GM12874 (cell line): ENCODE measurements around the gene ASTN2.

Experiments used
- TF ChIP-seq, protein P1 (sequence below): IDR thresholded peaks from 2 replicates; pipeline ENCODE4 v1.5.1; 2011; ENCODE audit warnings: low read depth, mild to moderate bottlenecking, control low read depth, low read length, moderate library complexity; ENCODE audit not compliant: insufficient read depth

The ASTN2 gene

DNA sequence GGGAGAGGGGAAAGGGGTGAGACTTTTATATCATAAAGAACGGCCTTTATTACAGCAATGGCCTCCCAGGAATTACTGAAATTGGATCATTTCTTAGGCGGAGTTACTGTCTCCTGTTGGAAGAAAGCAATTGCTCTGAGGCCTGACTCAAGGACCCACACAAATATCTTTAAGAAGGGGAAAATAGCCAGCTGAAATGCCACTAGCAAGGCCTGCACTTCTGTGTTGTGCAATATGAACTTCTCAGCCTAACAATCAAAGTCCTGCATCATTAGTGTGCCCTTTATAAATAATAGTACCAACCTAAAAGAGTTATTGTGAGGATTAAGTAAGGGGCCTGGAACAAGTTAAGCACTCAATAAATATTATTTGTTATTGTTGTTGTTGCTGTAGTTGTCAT lies 757.9 kb downstream of the ASTN2 start:
- TF ChIP-seq, protein P1, sequence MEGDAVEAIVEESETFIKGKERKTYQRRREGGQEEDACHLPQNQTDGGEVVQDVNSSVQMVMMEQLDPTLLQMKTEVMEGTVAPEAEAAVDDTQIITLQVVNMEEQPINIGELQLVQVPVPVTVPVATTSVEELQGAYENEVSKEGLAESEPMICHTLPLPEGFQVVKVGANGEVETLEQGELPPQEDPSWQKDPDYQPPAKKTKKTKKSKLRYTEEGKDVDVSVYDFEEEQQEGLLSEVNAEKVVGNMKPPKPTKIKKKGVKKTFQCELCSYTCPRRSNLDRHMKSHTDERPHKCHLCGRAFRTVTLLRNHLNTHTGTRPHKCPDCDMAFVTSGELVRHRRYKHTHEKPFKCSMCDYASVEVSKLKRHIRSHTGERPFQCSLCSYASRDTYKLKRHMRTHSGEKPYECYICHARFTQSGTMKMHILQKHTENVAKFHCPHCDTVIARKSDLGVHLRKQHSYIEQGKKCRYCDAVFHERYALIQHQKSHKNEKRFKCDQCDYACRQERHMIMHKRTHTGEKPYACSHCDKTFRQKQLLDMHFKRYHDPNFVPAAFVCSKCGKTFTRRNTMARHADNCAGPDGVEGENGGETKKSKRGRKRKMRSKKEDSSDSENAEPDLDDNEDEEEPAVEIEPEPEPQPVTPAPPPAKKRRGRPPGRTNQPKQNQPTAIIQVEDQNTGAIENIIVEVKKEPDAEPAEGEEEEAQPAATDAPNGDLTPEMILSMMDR = no peak

DNA sequence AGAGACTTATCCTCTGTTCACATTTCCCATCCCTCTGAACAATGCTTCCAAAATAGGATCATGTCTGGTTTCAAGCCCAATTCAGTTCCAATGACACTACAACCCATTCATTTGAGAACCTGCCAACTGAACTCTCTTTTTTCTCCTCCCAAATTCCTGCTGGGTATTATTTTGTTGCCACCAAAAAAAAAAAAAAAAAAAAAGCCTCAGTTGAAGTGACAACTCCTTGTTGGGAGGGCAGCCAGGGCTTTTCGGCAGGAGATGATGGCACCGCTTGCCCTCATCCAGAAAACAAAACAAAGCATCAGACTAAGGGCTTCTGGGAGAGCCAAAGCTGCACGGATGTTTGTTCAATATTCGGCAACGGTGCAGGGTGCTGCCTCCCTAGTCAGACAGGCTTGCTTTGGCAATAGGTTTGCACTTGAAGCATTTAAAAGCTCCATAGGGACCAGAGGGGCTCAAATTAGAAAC lies 758.3 kb downstream of the ASTN2 start:
- TF ChIP-seq, protein P1 = no peak

DNA sequence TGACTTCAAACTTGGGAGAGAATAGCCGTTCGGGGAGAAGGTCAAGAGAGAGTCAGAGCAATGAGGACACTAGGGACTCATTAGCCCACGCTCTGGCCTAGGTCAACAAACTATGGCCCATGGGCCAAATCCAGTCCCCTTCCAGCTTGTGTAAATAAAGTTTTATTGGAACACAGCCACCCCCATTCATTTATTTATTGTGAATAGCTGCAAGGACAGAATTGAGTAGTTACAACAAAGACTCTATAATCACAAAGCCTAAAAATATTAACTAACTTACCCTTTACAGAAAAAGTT lies 760.9 kb downstream of the ASTN2 start:
- TF ChIP-seq, protein P1 = no peak

- TF ChIP-seq, protein P1 = no peak
These were observed 761.4 kb downstream of the ASTN2 start for GRCh38 chr9:116653348-116654058.

- TF ChIP-seq, protein P1 = no peak
These were observed 767.4 kb downstream of the ASTN2 start for GRCh38 chr9:116647515-116647809.

DNA sequence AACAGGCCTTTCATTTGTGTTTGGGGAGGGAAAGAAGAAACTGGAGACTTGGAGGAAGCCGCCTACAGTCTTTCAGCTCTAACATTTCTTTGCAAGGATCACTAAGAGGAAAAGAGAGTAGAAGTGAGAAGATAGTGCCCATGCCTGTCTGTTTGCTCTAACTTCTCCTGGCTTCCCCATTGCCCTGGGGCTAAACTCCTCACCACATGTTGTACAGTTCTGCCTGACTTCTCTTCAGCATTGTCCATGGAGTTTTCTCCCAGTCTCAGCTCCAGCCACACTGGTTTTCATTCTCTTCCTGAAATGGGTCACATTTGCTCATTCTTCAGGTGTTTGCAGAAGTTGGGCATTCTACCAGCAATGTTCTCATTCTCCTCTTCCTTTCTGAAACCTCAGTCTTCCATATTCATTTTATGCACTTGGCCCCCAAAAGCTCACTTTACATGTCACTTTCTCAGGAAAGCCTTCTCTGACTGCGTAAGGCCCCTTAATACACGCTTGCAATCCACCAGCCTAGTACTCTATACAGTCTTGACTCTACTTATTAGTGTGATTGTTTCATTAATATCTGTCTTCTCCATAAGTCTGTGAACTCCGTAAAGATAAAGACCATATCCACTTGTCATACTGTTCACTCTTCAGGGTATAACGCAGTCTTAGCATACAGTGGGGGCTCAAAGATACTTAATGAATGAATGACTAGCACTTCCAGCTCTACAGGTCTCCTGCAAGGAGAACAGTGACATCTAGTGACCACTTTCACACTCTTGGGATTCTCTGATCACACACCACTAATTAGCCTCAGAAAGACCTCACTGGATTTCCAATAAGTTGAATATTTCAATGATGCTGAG lies 768.0 kb downstream of the ASTN2 start:
- TF ChIP-seq, protein P1 = peak; percentile 46

- TF ChIP-seq, protein P1 = no peak
These were observed 770.7 kb downstream of the ASTN2 start for GRCh38 chr9:116644091-116644688.
